H1 (cell line): ENCODE results near the gene KCTD11. TPM values are rescaled to one million over a fixed set of nuclear protein-coding genes. Genes with fewer than 3 reads are reported as not detected.

Experiments
- CTCF ChIA-PET: fragments of 300-600 bp; sonication (Branson Sonifier 250); formaldehyde crosslinking; loops from one replicate; lab custom pipeline; 2021; ENCODE audit not compliant: partially characterized antibody; lab: Charles Lee
- POLR2A ChIA-PET: fragments of 300-600 bp; sonication (Branson Sonifier 250); formaldehyde crosslinking; loops from one replicate; lab custom pipeline; 2021; ENCODE audit warnings: inconsistent platforms; ENCODE audit not compliant: partially characterized antibody; lab: Charles Lee
- DNase-seq, 2 experiments: peaks; one replicate each; pipeline versions ENCODE4 v3.0.0 to v3.0.0-alpha.2; 2010 to 2022; ENCODE audit warnings: low spot score in 2 of 2, low read depth in 1 of 2, mixed read lengths in 1 of 2
- FAIRE-seq: peaks from 2 replicates; lab custom pipeline; 2011; peaks lifted over from hg19 to GRCh38; lab: Jason Lieb, UNC
- H2AFZ ChIP-seq: 2 replicates; pipeline ENCODE4 v1.8.1; 2012; ENCODE audit warnings: low read length, inconsistent platforms
- H2AK5ac ChIP-seq: 2 replicates; pipeline ENCODE4 v1.6.1; 2013; ENCODE audit warnings: low read depth, low read length
- H2BK120ac ChIP-seq: replicated peaks from 2 replicates; pipeline ENCODE3; 2013; ENCODE audit warnings: low read depth, low read length, inconsistent platforms
- H2BK12ac ChIP-seq: 2 replicates; pipeline ENCODE4 v1.6.1; 2013; ENCODE audit warnings: low read depth, low read length
- H2BK15ac ChIP-seq: 2 replicates; pipeline ENCODE4 v1.6.1; 2013; ENCODE audit warnings: low read length
- H2BK20ac ChIP-seq: 2 replicates; pipeline ENCODE4 v1.6.1; 2013; ENCODE audit warnings: low read length
- H2BK5ac ChIP-seq: 2 replicates; pipeline ENCODE4 v1.6.1; 2013; ENCODE audit warnings: low read depth, low read length
- H3K14ac ChIP-seq: 2 replicates; pipeline ENCODE4 v1.6.1; 2013; ENCODE audit warnings: inconsistent platforms; ENCODE audit not compliant: insufficient read length
- H3K18ac ChIP-seq: 2 replicates; pipeline ENCODE4 v1.6.1; 2013; ENCODE audit warnings: low read length; ENCODE audit errors: extremely low read depth
- H3K23ac ChIP-seq: 2 replicates; pipeline ENCODE4 v1.6.1; 2013; ENCODE audit warnings: inconsistent platforms; ENCODE audit not compliant: insufficient read length
- H3K23me2 ChIP-seq: 2 replicates; pipeline ENCODE4 v1.6.1; 2013; ENCODE audit warnings: low read depth, low read length
- H3K27ac ChIP-seq: 2 replicates; pipeline ENCODE4 v1.6.1; 2011; ENCODE audit warnings: low read depth, low read length, inconsistent platforms
- H3K27me3 ChIP-seq, 4 experiments: replicated peaks in 1 of 4; 1 replicate in 1 of 4; 2 replicates in 3 of 4; pipeline versions ENCODE4 v1.6.1 to v1.8.1; 2011 to 2013; ENCODE audit warnings: low read length in 3 of 4, mild to moderate bottlenecking in 3 of 4, inconsistent platforms in 2 of 4, mixed read lengths in 2 of 4, moderate library complexity in 1 of 4; ENCODE audit not compliant: control insufficient read depth in 3 of 4, insufficient read depth in 3 of 4; ENCODE audit errors: extremely low read depth in 1 of 4
- H3K36me3 ChIP-seq, 4 experiments: 2 replicates each; pipeline versions ENCODE4 v1.6.1 to v1.8.1; 2011 to 2013; ENCODE audit warnings: mild to moderate bottlenecking in 4 of 4, low read length in 3 of 4, moderate library complexity in 2 of 4, control low read depth in 1 of 4, inconsistent platforms in 1 of 4; ENCODE audit not compliant: insufficient read depth in 4 of 4, control insufficient read depth in 2 of 4
- H3K4ac ChIP-seq: replicated peaks from 2 replicates; pipeline ENCODE3; 2013; ENCODE audit warnings: low read length, low read depth, mixed read lengths, inconsistent platforms; ENCODE audit not compliant: insufficient read length
- H3K4me1 ChIP-seq, 4 experiments: replicated peaks in 1 of 4; 1 replicate in 1 of 4; 2 replicates in 3 of 4; pipeline versions ENCODE4 v1.6.1 to v1.8.1; 2011 to 2013; ENCODE audit warnings: low read length in 3 of 4, inconsistent platforms in 2 of 4, mixed read lengths in 1 of 4; ENCODE audit not compliant: insufficient read depth in 4 of 4, control insufficient read depth in 3 of 4
- H3K4me2 ChIP-seq, 2 experiments: 2 replicates each; pipeline versions ENCODE4 v1.6.1 to v1.8.1; 2011 to 2013; ENCODE audit warnings: low read depth in 2 of 2, low read length in 2 of 2, control low read depth in 1 of 2, inconsistent platforms in 1 of 2, mild to moderate bottlenecking in 1 of 2; ENCODE audit not compliant: insufficient read depth in 1 of 2
- H3K4me3 ChIP-seq, 4 experiments: fragments of 200-600, 300-600 bp in 1 of 4; sonication (generic), shearing (Covaris generic), sonication (Bioruptor Twin) in 1 of 4; 2 replicates each; pipeline versions ENCODE4 v1.5.1 to v1.8.1; 2011 to 2016; ENCODE audit warnings: low read length in 4 of 4, low read depth in 3 of 4, control low read depth in 2 of 4, inconsistent platforms in 2 of 4, mild to moderate bottlenecking in 2 of 4, mixed read lengths in 1 of 4, moderate library complexity in 1 of 4; ENCODE audit not compliant: insufficient read depth in 2 of 4; ENCODE audit errors: extremely low read depth in 1 of 4
- H3K56ac ChIP-seq: replicated peaks from 2 replicates; pipeline ENCODE3; 2013; ENCODE audit warnings: low read depth, mild to moderate bottlenecking, mixed read lengths, low read length, inconsistent platforms; ENCODE audit not compliant: insufficient read length
- H3K79me1 ChIP-seq: 2 replicates; pipeline ENCODE4 v1.6.1; 2013; ENCODE audit warnings: low read depth, low read length, control low read depth
- H3K79me2 ChIP-seq, 2 experiments: 2 replicates each; pipeline versions ENCODE4 v1.6.1 to v1.8.1; 2012 to 2013; ENCODE audit warnings: low read length in 2 of 2, mild to moderate bottlenecking in 2 of 2, inconsistent platforms in 1 of 2; ENCODE audit not compliant: insufficient read depth in 2 of 2, control insufficient read depth in 1 of 2
- H3K9ac ChIP-seq, 4 experiments: replicated peaks in 1 of 4; 1 replicate in 1 of 4; 2 replicates in 3 of 4; pipeline versions ENCODE4 v1.6.1 to v1.8.1; 2011 to 2013; ENCODE audit warnings: low read depth in 3 of 4, low read length in 3 of 4, control low read depth in 2 of 4, mild to moderate bottlenecking in 2 of 4, moderate library complexity in 2 of 4, inconsistent platforms in 1 of 4; ENCODE audit errors: extremely low read depth in 1 of 4
- H3K9me3 ChIP-seq, 2 experiments: 2 replicates each; pipeline versions ENCODE4 v1.6.1 to v1.8.1; 2012 to 2013; ENCODE audit warnings: mild to moderate bottlenecking in 2 of 2, moderate library complexity in 2 of 2, control low read depth in 1 of 2, inconsistent platforms in 1 of 2, low read depth in 1 of 2, low read length in 1 of 2, mixed read lengths in 1 of 2; ENCODE audit not compliant: insufficient read depth in 2 of 2
- H4K20me1 ChIP-seq, 2 experiments: replicated peaks in 1 of 2; 2 replicates each; pipeline versions ENCODE3 to v1.8.1; 2011 to 2013; ENCODE audit warnings: inconsistent platforms in 2 of 2, low read length in 2 of 2, mild to moderate bottlenecking in 1 of 2; ENCODE audit not compliant: insufficient read depth in 2 of 2, control insufficient read depth in 1 of 2
- H4K5ac ChIP-seq: 2 replicates; pipeline ENCODE4 v1.6.1; 2013; ENCODE audit warnings: low read length, low read depth, mixed read lengths, inconsistent platforms; ENCODE audit not compliant: insufficient read length
- H4K8ac ChIP-seq: 2 replicates; pipeline ENCODE4 v1.8.0; 2013; ENCODE audit warnings: mild to moderate bottlenecking, moderate library complexity, low read length, inconsistent platforms; ENCODE audit not compliant: insufficient read depth; ENCODE audit errors: extremely low read depth
- H4K91ac ChIP-seq: replicated peaks from 2 replicates; pipeline ENCODE3; 2013; ENCODE audit warnings: low read length, mixed read lengths, inconsistent platforms; ENCODE audit not compliant: insufficient read length
- ASH2L ChIP-seq: fragments of 200-600, 300-600 bp; sonication (generic); IDR thresholded peaks from one replicate; pipeline ENCODE4 v1.7.1; 2017; ENCODE audit warnings: low read length
- CTBP2 ChIP-seq: IDR thresholded peaks from 2 replicates; pipeline ENCODE4 v1.7.0; 2011; ENCODE audit warnings: borderline replicate concordance, mild to moderate bottlenecking, moderate library complexity, mixed read lengths, low read length; ENCODE audit not compliant: insufficient read depth, insufficient read length
- EZH2 ChIP-seq: fragments of 200-600 bp; sonication (generic); IDR thresholded peaks from 2 replicates; pipeline ENCODE4 v1.7.1; 2012; ENCODE audit warnings: low read depth, mild to moderate bottlenecking, moderate library complexity, low read length, inconsistent platforms; ENCODE audit not compliant: severe bottlenecking
- NRF1 ChIP-seq: IDR thresholded peaks from 2 replicates; pipeline ENCODE4 v1.6.1; 2011; ENCODE audit warnings: mild to moderate bottlenecking, low read depth, low read length, improper control_type of control experiment
- POLR2A ChIP-seq, 2 experiments: IDR thresholded peaks; 1 replicate in 1 of 2; 2 replicates in 1 of 2; pipeline ENCODE4 v1.6.1; 2011; ENCODE audit warnings: low read depth in 2 of 2, low read length in 2 of 2, mild to moderate bottlenecking in 2 of 2; ENCODE audit errors: control extremely low read depth in 1 of 2
- POU5F1 ChIP-seq: IDR thresholded peaks from 2 replicates; pipeline ENCODE4 v1.6.1; 2011; ENCODE audit warnings: low read depth, mild to moderate bottlenecking, low read length, moderate library complexity
- RNF2 ChIP-seq: fragments of 200-900, 300-1000 bp; sonication (generic); IDR thresholded peaks from 2 replicates; pipeline ENCODE4 v1.7.1; 2016; ENCODE audit warnings: borderline replicate concordance, low read depth, mild to moderate bottlenecking, antibody characterized with exemption, low read length; ENCODE audit not compliant: poor library complexity, severe bottlenecking; ENCODE audit errors: missing control alignments
- SAP30 ChIP-seq: fragments of 300-600 bp; sonication (generic); IDR thresholded peaks from 2 replicates; pipeline ENCODE4 v1.7.1; 2012; ENCODE audit warnings: low read length, moderate library complexity, mild to moderate bottlenecking, inconsistent platforms; ENCODE audit not compliant: insufficient read depth, insufficient replicate concordance
- SIRT6 ChIP-seq: IDR thresholded peaks from one replicate; pipeline ENCODE4 v1.7.1; 2012; ENCODE audit warnings: low read length, inconsistent platforms
- TAF7 ChIP-seq: optimal IDR thresholded peaks from 2 replicates; pipeline ENCODE3; 2011; ENCODE audit warnings: low read depth, mild to moderate bottlenecking, inconsistent platforms, low read length, moderate library complexity, borderline replicate concordance
- whole genome bisulfite sequencing, 2 experiments: shearing (Covaris generic) in 1 of 2; methylation state at CpG; one replicate each; pipeline versions ENCODE4 v1.1.6 to v1.1.7; 2013 to 2015; ENCODE audit warnings: low lambda C conversion rate in 2 of 2, mixed read lengths in 2 of 2, inconsistent platforms in 1 of 2, low coverage in 1 of 2, missing lambda C conversion rate in 1 of 2; ENCODE audit not compliant: insufficient replicate concordance in 2 of 2, insufficient coverage in 1 of 2, insufficient read length in 1 of 2; ENCODE audit errors: extremely low coverage in 1 of 2, missing lambda C conversion rate in 1 of 2; 5-methylcytosine and 5-hydroxymethylcytosine counted together
- polyA plus RNA-seq, 7 experiments: library from polyadenylated mRNA; depleted of rRNA in 3 of 7; stranded (reverse) in 5 of 7; unstranded in 2 of 7; fragments of >200 nt in 5 of 7; fragments of 200-250 nt in 2 of 7; gene quantifications; 1 replicate in 5 of 7; 2 replicates in 1 of 7; 4 replicates in 1 of 7; pipeline versions ENCODE4 v1.2.1 to v1.2.3, GENCODE V29; 2011 to 2013; ENCODE audit warnings: missing spikeins in 2 of 7, mixed read lengths in 2 of 7
- total RNA-seq: library from RNA; stranded (reverse); fragmentation: NEBNext Ultra II Directional; extraction: Animal tissue kit (Norgen Biotek cat#: 25700); gene quantifications from 2 replicates; pipeline ENCODE4 v1.2.1, GENCODE V29; 2021

KCTD11 gene
- total and polyA plus RNA-seq, 2 of the 8 experiments (the other 6 are each of a cell fraction or from before 2014, with no cell fraction given) = 8.6 to 9.2 TPM

DNA sequence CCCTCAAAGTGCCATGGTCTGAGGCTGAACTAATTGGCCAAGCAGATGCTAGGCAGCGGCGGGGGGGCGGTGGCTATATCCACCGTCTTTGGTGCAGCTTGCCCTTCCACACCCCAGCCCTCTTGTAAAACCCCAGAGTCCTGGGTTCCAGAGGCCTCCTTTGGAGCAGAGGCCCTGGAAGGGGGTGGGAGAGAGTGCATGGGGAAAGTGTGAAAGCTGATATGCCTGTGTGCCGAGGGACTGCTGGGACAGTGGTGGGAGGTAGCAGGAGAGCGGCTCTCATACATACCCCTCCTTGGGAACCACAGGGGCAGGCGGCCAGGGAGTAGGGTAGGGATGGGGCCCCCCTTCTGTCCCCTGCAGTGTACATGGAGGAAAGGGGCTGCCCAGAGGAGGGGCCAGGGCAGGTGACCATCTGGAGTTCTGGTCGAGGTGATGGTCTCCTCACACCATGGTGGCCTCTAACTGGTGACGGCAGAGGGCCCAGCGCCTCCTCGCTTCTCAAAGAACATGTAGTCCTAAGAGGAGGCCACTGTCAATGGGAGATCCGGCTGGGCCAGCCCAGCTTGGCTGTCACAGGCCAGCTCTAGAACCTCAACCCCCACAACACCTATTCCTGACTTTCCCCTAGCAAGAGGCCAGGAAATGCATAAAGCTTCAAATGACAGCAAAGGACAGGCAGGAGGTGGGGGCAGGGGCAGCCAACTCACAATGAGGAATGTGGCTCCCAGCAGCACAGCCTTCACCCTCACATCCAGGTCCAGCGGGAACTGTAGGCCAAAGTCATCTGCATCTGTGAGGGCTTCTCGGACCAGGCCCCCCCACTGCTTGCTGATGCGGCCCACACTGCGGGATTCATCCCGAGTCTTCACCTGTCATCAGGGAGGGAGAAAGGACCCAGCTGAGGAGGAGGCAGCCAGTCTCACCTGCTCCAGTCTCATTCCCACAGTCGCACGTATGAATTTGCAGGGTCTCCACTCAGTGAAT lies 38.3 kb downstream of the KCTD11 start:
- Histone ChIP-seq H3K36me3 (peaks cover 0 to 30% (median 10%) of the 10 kb centered on the region in 4 experiments; a peak in 5 of 8 replicates), H2BK20ac (no peak overlapping the region), H3K23me2 (peaks cover 14% of the 10 kb centered on the region; the same call in 1 of the 2 replicates), H2AFZ (no peak overlapping the region), H4K20me1 (peaks cover 2 to 10% of the 10 kb centered on the region in 2 experiments), H2BK12ac (no peak overlapping the region), H2AK5ac (no peak overlapping the region), H3K9me3 (no peaks in the 10 kb centered on the region), H3K27me3 (no peaks in the 10 kb centered on the region), H3K9ac (no peak overlapping the region), H2BK120ac (no peak overlapping the region), H3K79me2 (no peaks in the 10 kb centered on the region), H3K14ac (no peak overlapping the region), H3K18ac (no peak overlapping the region), H3K79me1 (no peaks in the 10 kb centered on the region; the same call in 1 of the 2 replicates), H4K91ac (no peak overlapping the region), H3K4me2 (no peak overlapping the region), H3K56ac (no peak overlapping the region), H4K8ac (no peak overlapping the region; the same call in 1 of the 2 replicates), H3K4me1 (peaks cover 0 to 9% (median 3%) of the 10 kb centered on the region in 4 experiments; a peak in 6 of 7 replicates), H3K4ac (no peak overlapping the region), H2BK5ac (no peak overlapping the region), H4K5ac (no peak overlapping the region), H2BK15ac (no peak overlapping the region), H3K23ac (no peak overlapping the region), H3K4me3 (no peak overlapping the region), H3K27ac (no peak overlapping the region)
- DNase-seq (no peak), FAIRE-seq (no peak)
- CTCF ChIA-PET = interaction anchor here (1.1 to 2.8 kb wide), 4 partner anchors 31 to 223 kb away, joined by 3 to 8 read pairs (median 4); partner anchors contain the start of gene SENP3
- 86% methylated on average over 19 of the region's 19 CpGs; no CpG with 5 or more reads in 1 of the 2 experiments for WGBS, 2 experiments
- POLR2A ChIA-PET = interaction anchor here (1.3 to 1.9 kb wide), 3 partner anchors 8 to 94 kb away, joined by 4 to 8 read pairs (median 4); partner anchors contain the start of gene POLR2A
- no peak for TF ChIP-seq ASH2L
- TF ChIP-seq CTBP2 = no peak
- TF ChIP-seq EZH2 = no peak
- TF ChIP-seq NRF1 = no peak
- no peak for TF ChIP-seq POU5F1
- no peak for TF ChIP-seq SAP30
- no peak for TF ChIP-seq POLR2A (IDR thresholded peaks at IDR 0.05; ENCODE audit: control extremely low read depth in 1 of 2, low read depth in 2 of 2, low read length in 2 of 2)
- no peak for TF ChIP-seq RNF2
- TF ChIP-seq TAF7 = no peak
- no peak for TF ChIP-seq SIRT6
